ENCODE measurements around the gene SPOP.

The SPOP gene

DNA sequence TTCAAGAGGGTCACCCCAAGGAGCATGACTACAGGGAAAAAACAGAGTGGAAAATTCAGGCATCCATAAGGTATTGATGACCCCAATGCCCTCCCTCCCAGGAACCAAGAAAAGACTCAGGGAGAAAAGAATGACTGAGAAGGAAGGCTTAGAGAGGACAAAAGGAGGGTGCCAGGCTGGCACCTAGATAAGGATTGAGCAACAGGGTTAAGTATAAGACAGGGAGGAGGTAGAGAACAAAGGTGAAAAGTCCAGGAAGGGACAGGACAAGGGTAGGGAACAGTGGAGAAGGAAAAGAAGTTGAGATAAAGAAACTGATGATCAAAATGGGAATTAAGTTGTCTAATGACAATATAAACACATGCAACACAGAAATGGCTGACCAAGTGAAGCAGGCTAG lies 27.4 kb upstream of the SPOP start:
- TF ChIP-seq, protein P1, sequence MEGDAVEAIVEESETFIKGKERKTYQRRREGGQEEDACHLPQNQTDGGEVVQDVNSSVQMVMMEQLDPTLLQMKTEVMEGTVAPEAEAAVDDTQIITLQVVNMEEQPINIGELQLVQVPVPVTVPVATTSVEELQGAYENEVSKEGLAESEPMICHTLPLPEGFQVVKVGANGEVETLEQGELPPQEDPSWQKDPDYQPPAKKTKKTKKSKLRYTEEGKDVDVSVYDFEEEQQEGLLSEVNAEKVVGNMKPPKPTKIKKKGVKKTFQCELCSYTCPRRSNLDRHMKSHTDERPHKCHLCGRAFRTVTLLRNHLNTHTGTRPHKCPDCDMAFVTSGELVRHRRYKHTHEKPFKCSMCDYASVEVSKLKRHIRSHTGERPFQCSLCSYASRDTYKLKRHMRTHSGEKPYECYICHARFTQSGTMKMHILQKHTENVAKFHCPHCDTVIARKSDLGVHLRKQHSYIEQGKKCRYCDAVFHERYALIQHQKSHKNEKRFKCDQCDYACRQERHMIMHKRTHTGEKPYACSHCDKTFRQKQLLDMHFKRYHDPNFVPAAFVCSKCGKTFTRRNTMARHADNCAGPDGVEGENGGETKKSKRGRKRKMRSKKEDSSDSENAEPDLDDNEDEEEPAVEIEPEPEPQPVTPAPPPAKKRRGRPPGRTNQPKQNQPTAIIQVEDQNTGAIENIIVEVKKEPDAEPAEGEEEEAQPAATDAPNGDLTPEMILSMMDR (IDR thresholded peaks at IDR 0.05; ENCODE audit: insufficient read depth, low read depth, low read length, missing control alignments) = no peak
- DNase-seq (ENCODE audit: low read depth) = no peak
- no peak overlapping the region for H3K4me3 ChIP-seq (ENCODE audit: low read depth, low read length)

DNA sequence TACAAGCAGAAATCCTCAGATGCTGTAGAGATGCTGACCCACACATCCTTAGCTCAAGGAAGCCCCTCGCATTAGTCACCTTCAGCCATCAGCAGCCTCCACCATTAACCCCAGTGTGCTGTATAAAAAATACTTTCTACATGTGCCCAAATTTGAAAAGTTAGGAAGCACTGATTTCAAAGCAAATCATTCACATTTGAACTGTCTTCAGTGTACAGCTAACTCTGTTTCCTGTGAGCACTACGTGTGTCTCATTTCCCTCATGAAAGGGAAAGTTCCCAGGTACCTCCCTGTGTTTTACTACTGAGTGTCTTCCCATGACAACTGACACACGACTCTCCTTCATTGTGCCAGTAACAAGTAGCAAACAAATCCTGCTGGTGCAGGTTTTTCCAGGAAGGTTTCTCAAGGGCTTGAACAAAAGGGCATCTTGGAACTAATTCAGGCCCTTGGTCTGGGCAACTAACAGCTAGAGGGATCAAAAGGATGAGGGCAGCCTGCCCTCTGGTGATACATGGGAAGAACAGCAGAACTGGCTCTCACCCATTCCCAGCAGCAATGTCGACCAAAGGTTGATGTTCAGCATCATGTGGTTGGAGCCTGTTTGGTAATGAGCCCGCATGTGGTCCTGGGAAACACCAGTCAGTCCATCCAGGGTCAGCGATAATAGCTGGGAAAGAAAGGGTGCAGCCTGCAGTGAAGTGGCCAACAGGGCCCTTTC lies 25.8 kb upstream of the SPOP start:
- DNase-seq (ENCODE audit: low read depth) = peak; percentile 49

DNA sequence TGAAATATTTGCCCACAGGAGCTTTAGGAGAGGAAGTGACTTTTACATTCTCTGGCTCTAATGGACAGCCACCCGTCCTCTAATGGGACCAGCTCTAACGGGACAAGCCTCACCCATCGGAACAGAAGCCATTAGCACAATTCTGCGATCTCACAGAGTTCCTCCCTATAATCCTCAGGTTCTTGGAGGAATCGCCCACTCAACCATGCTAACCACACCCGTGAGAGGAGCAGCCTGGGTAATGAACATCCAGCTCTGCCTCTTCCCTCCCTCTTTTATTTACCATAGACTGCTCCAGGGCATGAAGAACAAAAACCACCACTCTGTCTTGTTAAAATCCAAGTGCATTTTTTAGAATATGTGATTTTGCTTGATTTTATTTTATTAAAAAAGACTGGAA lies 23.1 kb upstream of the SPOP start:
- DNase-seq (ENCODE audit: low read depth) = no peak
- H3K4me3 ChIP-seq (ENCODE audit: low read depth, low read length) = no peak overlapping the region
- TF ChIP-seq, protein P1 (IDR thresholded peaks at IDR 0.05; ENCODE audit: insufficient read depth, low read depth, low read length, missing control alignments) = no peak

More for the DNA sequence above, 25.8 kb upstream of the SPOP start:
- no peak overlapping the region for H3K4me3 ChIP-seq (ENCODE audit: low read depth, low read length)
- TF ChIP-seq, protein P1 (IDR thresholded peaks at IDR 0.05; ENCODE audit: insufficient read depth, low read depth, low read length, missing control alignments) = peak; percentile 40

DNA sequence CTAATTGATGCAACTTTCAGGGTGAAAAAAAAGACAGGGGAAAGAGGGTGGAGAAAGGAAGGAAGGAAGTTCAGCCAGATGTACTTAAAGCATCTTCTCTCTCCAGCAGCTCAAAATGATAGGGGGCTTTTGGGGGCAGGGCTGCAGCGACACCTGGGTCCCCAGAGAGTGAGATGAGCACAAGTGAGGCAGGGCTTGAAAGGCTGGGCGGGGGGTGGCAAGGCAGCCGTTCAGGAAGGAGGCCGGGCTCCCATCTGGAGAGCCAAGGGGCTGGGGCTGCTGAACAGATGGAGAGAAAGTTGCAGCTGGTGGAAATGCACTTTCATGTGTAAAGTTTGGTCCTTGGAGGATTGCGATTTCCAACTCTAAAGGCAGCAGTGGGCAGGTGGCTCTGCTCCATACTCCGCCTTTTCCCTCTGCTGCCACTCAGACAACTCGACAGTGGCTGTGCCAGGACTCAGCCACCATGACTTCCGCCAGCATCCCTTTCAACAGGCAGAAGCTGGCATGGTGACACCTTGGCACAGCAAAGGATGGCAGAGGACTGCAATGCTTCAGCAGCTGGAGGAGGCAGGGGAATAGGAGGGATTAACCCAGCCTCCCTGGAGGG lies 22.2 kb upstream of the SPOP start:
- TF ChIP-seq, protein P1 (IDR thresholded peaks at IDR 0.05; ENCODE audit: insufficient read depth, low read depth, low read length, missing control alignments) = no peak
- DNase-seq (ENCODE audit: low read depth) = no peak
- no peak overlapping the region for H3K4me3 ChIP-seq (ENCODE audit: low read depth, low read length)

DNA sequence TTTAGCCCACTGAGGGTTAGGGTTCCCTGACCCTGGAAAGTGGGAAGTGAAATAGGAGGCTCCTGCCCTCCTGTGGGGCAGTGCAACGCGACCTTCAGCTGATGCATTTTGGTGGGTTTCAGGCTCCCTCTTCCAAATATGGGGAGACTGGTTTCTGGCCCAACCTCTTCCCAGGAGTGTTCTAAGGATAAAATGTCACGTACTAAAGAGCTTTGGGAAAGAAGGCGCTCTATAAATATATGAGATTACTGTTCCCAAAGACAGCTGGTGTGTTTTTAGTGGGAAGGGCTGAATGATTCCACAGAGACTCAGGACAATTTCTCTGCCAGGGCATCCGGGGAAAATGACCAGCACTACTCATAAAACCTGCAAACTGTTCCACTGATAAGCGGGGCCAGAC lies 20.1 kb upstream of the SPOP start:
- no peak overlapping the region for H3K4me3 ChIP-seq (ENCODE audit: low read depth, low read length)
- TF ChIP-seq, protein P1 (IDR thresholded peaks at IDR 0.05; ENCODE audit: insufficient read depth, low read depth, low read length, missing control alignments) = no peak
- no peak for DNase-seq (ENCODE audit: low read depth)

DNA sequence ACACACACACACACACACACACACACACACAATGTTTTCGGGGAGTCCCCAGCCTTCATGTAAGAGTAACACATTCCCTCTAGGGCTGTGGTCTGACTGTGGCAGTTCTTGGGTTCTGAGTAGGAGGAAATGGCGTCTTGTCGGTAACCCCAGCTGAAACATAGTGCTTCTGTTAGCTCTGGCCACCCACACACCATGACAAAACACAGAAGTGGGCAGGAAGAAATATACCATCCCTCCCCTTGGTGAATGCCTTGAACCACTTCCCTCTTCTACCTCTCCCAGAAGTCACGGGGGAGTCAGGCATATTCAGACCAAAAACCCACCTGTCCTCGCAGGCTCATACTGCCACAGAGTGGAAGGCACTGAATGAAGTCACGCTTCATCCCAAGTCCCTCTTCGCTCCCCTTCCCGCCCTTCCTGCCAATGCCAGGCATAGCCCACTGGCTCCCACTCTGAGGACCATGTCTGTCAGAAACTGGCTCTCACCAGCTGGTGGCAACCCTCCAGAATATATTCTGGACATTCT lies 18.4 kb upstream of the SPOP start:
- TF ChIP-seq, protein P1 (IDR thresholded peaks at IDR 0.05; ENCODE audit: insufficient read depth, low read depth, low read length, missing control alignments) = no peak
- H3K4me3 ChIP-seq (ENCODE audit: low read depth, low read length) = no peak overlapping the region
- DNase-seq (ENCODE audit: low read depth) = peak; percentile 83
